ENCODE measurements around the gene PLEKHA6. TPM values are rescaled to one million over a fixed set of nuclear protein-coding genes. Genes with fewer than 3 reads are reported as not detected.

PLEKHA6 gene
- total and polyA plus RNA-seq, 8 donors = 5.1 to 24.4 (median 16.1) TPM

DNA sequence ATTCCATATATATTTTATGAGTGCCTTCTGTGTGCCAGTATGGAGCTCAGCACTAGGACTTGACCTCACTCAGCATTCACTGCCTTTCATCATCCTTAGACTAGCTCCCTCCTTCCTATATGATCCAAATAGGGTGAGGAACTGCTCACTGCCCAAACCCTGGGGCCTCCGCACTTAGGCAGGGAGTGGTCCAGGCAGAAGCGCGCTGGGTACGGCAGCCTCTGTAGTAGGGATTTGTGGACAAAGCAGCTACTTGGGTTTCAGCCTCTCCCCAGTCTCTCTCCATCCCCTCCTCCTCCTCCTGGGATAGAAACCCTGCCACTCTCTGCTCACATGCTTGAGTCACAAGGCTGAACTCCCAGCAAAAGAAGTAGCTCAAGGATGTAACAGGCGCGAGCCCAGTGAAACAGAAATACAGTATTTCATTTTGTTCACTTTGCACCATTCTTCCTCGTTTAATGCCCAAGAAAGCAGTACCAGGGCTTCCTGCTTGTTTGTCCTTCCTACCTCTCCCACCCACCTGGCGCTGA is 32.9 kb downstream of the PLEKHA6 start:
- Histone ChIP-seq H3K4me3 (no peak overlapping the region), H3K9me3 (no peaks in the 10 kb centered on the region), H3K4me1 (no peaks in the 10 kb centered on the region), H3K27me3 (no peaks in the 10 kb centered on the region), H3K36me3 (no peaks in the 10 kb centered on the region), H3K27ac (no peak overlapping the region)
- ATAC-seq (no peak), DNase-seq (no peak)
- intact Hi-C loops (cut with DNase I) = no loop called here
- TF ChIP-seq, protein P1, sequence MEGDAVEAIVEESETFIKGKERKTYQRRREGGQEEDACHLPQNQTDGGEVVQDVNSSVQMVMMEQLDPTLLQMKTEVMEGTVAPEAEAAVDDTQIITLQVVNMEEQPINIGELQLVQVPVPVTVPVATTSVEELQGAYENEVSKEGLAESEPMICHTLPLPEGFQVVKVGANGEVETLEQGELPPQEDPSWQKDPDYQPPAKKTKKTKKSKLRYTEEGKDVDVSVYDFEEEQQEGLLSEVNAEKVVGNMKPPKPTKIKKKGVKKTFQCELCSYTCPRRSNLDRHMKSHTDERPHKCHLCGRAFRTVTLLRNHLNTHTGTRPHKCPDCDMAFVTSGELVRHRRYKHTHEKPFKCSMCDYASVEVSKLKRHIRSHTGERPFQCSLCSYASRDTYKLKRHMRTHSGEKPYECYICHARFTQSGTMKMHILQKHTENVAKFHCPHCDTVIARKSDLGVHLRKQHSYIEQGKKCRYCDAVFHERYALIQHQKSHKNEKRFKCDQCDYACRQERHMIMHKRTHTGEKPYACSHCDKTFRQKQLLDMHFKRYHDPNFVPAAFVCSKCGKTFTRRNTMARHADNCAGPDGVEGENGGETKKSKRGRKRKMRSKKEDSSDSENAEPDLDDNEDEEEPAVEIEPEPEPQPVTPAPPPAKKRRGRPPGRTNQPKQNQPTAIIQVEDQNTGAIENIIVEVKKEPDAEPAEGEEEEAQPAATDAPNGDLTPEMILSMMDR (IDR thresholded peaks at IDR 0.05) = no peak

DNA sequence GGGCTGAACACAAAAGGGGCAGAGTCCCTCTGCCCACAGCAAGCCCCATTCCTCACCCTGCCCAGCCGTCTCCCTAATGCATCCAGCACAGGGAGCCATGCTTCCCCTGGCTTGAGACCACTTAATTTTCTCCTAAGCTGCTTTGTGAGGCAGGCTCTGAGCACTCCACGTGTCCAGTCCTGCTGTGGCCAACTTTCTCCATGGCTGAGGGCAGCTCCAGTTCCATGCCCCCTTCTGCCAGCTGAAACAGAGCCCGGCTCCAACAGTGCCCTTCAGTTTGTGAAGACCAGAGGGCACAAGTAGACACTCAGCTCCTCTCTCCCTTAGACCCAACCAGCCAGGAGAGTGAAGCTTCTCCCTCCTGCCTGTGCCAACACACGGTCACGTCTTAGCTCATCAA is 33.8 kb downstream of the PLEKHA6 start:
- no peak overlapping the region for H3K4me3 ChIP-seq
- H3K27ac ChIP-seq = no peak overlapping the region
- ATAC-seq = no peak
- intact Hi-C loops (cut with DNase I) = no loop called here
- H3K9me3 ChIP-seq = no peaks in the 10 kb centered on the region
- TF ChIP-seq, protein P1 (IDR thresholded peaks at IDR 0.05) = no peak
- H3K36me3 ChIP-seq = no peaks in the 10 kb centered on the region
- no peaks in the 10 kb centered on the region for H3K4me1 ChIP-seq
- no peaks in the 10 kb centered on the region for H3K27me3 ChIP-seq
- no peak for DNase-seq

GRCh38 chr1:204323887-204324286 is 35.8 kb downstream of the PLEKHA6 start:
- H3K4me3 ChIP-seq = no peak overlapping the region
- no peaks in the 10 kb centered on the region for H3K4me1 ChIP-seq

GRCh38 chr1:204322339-204322868 is 37.3 kb downstream of the PLEKHA6 start:
- Histone ChIP-seq H3K27me3 (no peaks in the 10 kb centered on the region), H3K36me3 (no peaks in the 10 kb centered on the region), H3K4me1 (no peaks in the 10 kb centered on the region), H3K9me3 (no peaks in the 10 kb centered on the region), H3K27ac (no peak overlapping the region), H3K4me3 (no peak overlapping the region)
- DNase-seq (no peak), ATAC-seq (no peak)
- TF ChIP-seq, protein P1 (IDR thresholded peaks at IDR 0.05) = no peak
- intact Hi-C loops (cut with DNase I) = no loop called here

More at GRCh38 chr1:204323887-204324286, 35.8 kb downstream of the PLEKHA6 start:
- Histone ChIP-seq H3K36me3 (no peaks in the 10 kb centered on the region), H3K27me3 (no peaks in the 10 kb centered on the region), H3K9me3 (no peaks in the 10 kb centered on the region), H3K27ac (no peak overlapping the region)
- intact Hi-C loops (cut with DNase I) = no loop called here
- DNase-seq (no peak), ATAC-seq (peak; percentile 60)
- TF ChIP-seq, protein P1 (IDR thresholded peaks at IDR 0.05) = no peak

- intact Hi-C loops (cut with DNase I) = no loop called here
- Histone ChIP-seq H3K27me3 (no peaks in the 10 kb centered on the region), H3K9me3 (no peaks in the 10 kb centered on the region), H3K27ac (no peak overlapping the region), H3K4me3 (no peak overlapping the region), H3K36me3 (no peaks in the 10 kb centered on the region), H3K4me1 (no peaks in the 10 kb centered on the region)
- ATAC-seq (no peak), DNase-seq (no peak)
- TF ChIP-seq, protein P1 (IDR thresholded peaks at IDR 0.05) = no peak
Measured at GRCh38 chr1:204321665-204322064, 38.1 kb downstream of the PLEKHA6 start.
